Right atrium auricular region (tissue), 2 donors: ENCODE data around the gene RNASEH2B. TPM values are rescaled to one million over a fixed set of nuclear protein-coding genes. Genes with fewer than 3 reads are reported as not detected.

Experiments
- DNase-seq: peaks from one replicate; pipeline ENCODE4 v3.0.0-alpha.2; 2019; ENCODE audit warnings: low spot score
- H3K27ac ChIP-seq, 2 donors: fragments of 200-600 bp; sonication (generic); 1 replicate in 1 of 2; 2 replicates in 1 of 2; pipeline ENCODE4 v1.5.1; 2016 to 2019
- H3K27me3 ChIP-seq, 2 donors: fragments of 200-600 bp; sonication (generic); one replicate each; pipeline versions ENCODE4 v1.5.1 to v1.6.0; 2017 to 2019
- H3K36me3 ChIP-seq: fragments of 200-600 bp; sonication (generic); one replicate; pipeline ENCODE4 v1.5.1; 2016
- H3K4me1 ChIP-seq, 2 donors: fragments of 200-600 bp; sonication (generic); one replicate each; pipeline versions ENCODE4 v1.5.1 to v1.6.0; 2017 to 2019
- H3K4me3 ChIP-seq, 2 donors: fragments of 200-600 bp; sonication (generic); 1 replicate in 1 of 2; 2 replicates in 1 of 2; pipeline ENCODE4 v1.5.1; 2017 to 2019; ENCODE audit warnings: mild to moderate bottlenecking in 1 of 2, moderate library complexity in 1 of 2
- H3K9me3 ChIP-seq, 2 donors: fragments of 200-600 bp; sonication (generic); one replicate each; pipeline ENCODE4 v1.5.1; 2019
- CTCF ChIP-seq, 2 donors: fragments of 200-600 bp; sonication (generic); IDR thresholded peaks; one replicate each; pipeline ENCODE4 v1.5.1; 2019; ENCODE audit warnings: antibody characterized with exemption in 2 of 2
- total RNA-seq, 2 donors: library from RNA; depleted of rRNA; stranded (reverse); fragments of >200 nt; gene quantifications; one replicate each; pipeline ENCODE4 v1.1.0, GENCODE V29; 2016

RNASEH2B gene
- total RNA-seq, 2 donors from 2014 or later: 22.9 to 36.9 TPM

GRCh38 chr13:50990818-50991506, 81.4 kb downstream of the RNASEH2B start:
- Histone ChIP-seq H3K27ac (peak overlapping the region; percentile 3 to 9), H3K4me1 (peaks cover 0 to 16% of the 10 kb centered on the region in 2 donors), H3K27me3 (no peaks in the 10 kb centered on the region), H3K9me3 (no peaks in the 10 kb centered on the region), H3K36me3 (no peaks in the 10 kb centered on the region), H3K4me3 (no peak overlapping the region)
- DNase-seq: peak; percentile 77
- no peak for TF ChIP-seq CTCF (IDR thresholded peaks at IDR 0.05)

- no peaks in the 10 kb centered on the region for H3K27me3 ChIP-seq
- peak overlapping the region in 1 of 2 donors; percentile 9 for H3K27ac ChIP-seq
- no peak overlapping the region for H3K4me3 ChIP-seq
- no peaks in the 10 kb centered on the region for H3K36me3 ChIP-seq
- DNase-seq: no peak
- H3K9me3 ChIP-seq: no peaks in the 10 kb centered on the region
- peaks cover 0 to 16% of the 10 kb centered on the region in 2 donors for H3K4me1 ChIP-seq
- no peak for TF ChIP-seq CTCF (IDR thresholded peaks at IDR 0.05)
Observed at GRCh38 chr13:50991579-50992521, 82.3 kb downstream of the RNASEH2B start.

- Histone ChIP-seq H3K27me3 (no peaks in the 10 kb centered on the region), H3K27ac (no peak overlapping the region), H3K4me1 (peaks cover 0 to 16% of the 10 kb centered on the region in 2 donors)
Observed at GRCh38 chr13:50993371-50993770, 83.8 kb downstream of the RNASEH2B start.

GRCh38 chr13:50993934-50994333, 84.3 kb downstream of the RNASEH2B start:
- H3K36me3 ChIP-seq: no peaks in the 10 kb centered on the region
- H3K9me3 ChIP-seq: no peaks in the 10 kb centered on the region
- H3K4me3 ChIP-seq: no peak overlapping the region
- H3K4me1 ChIP-seq: peaks cover 0 to 16% of the 10 kb centered on the region in 2 donors
- DNase-seq: no peak
- no peak for TF ChIP-seq CTCF (IDR thresholded peaks at IDR 0.05)
- peak overlapping the region in 1 of 2 donors; percentile 11 for H3K27ac ChIP-seq
- no peaks in the 10 kb centered on the region for H3K27me3 ChIP-seq

More at GRCh38 chr13:50993371-50993770, 83.8 kb downstream of the RNASEH2B start:
- Histone ChIP-seq H3K4me3 (no peak overlapping the region), H3K36me3 (no peaks in the 10 kb centered on the region), H3K9me3 (no peaks in the 10 kb centered on the region)
- no peak for TF ChIP-seq CTCF (IDR thresholded peaks at IDR 0.05)
- no peak for DNase-seq

- Histone ChIP-seq H3K27ac (peak overlapping the region in 1 of 2 donors; percentile 11), H3K4me3 (no peak overlapping the region), H3K27me3 (no peaks in the 10 kb centered on the region), H3K4me1 (peaks cover 0 to 16% of the 10 kb centered on the region in 2 donors), H3K36me3 (no peaks in the 10 kb centered on the region), H3K9me3 (no peaks in the 10 kb centered on the region)
- TF ChIP-seq CTCF (IDR thresholded peaks at IDR 0.05): no peak
- no peak for DNase-seq
Observed at GRCh38 chr13:50994651-50995050, 85.1 kb downstream of the RNASEH2B start.
